SK-N-MC (cell line): ENCODE data around the gene ZNF770.

Experiments used
- EZH2 ChIP-seq: fragments of 200-600 bp; sonication (generic); IDR thresholded peaks from one replicate; pipeline ENCODE4 v1.6.1; 2017; ENCODE audit warnings: antibody characterized with exemption
- FOXP2 ChIP-seq: optimal IDR thresholded peaks from 2 replicates; pipeline ENCODE3; 2011; ENCODE audit warnings: mild to moderate bottlenecking, moderate library complexity; ENCODE audit not compliant: insufficient read depth; ENCODE audit errors: extremely low read length, control extremely low read depth
- POLR2AphosphoS5 ChIP-seq: IDR thresholded peaks from 2 replicates; pipeline ENCODE4 v1.6.1; 2012; ENCODE audit warnings: mild to moderate bottlenecking, low read depth, low read length, borderline replicate concordance

- no peak for TF ChIP-seq EZH2
- no peak for TF ChIP-seq POLR2AphosphoS5
- TF ChIP-seq FOXP2: no peak
These were observed 46.3 kb downstream of the ZNF770 start for GRCh38 chr15:34941831-34942230.
